Small intestine (tissue), 16 donors: ENCODE results near the gene STXBP1. TPM values are rescaled to one million over a fixed set of nuclear protein-coding genes. Genes with fewer than 3 reads are reported as not detected.

Experiments used
- DNase-seq, 2 donors: peaks; one replicate each; pipeline versions ENCODE4 v3.0.0 to v3.0.0-alpha.2; 2013
- FAIRE-seq: peaks from 2 replicates; lab custom pipeline; 2012; peaks lifted over from hg19 to GRCh38; lab: Jason Lieb, UNC
- H3K27ac ChIP-seq, 3 donors: one replicate each; pipeline ENCODE4 v1.5.1; 2013; ENCODE audit warnings: low read length in 2 of 3, mild to moderate bottlenecking in 2 of 3, control low read depth in 1 of 3, inconsistent platforms in 1 of 3, low read depth in 1 of 3, moderate library complexity in 1 of 3
- H3K27me3 ChIP-seq, 3 donors: one replicate each; pipeline ENCODE4 v1.6.1; 2013; ENCODE audit warnings: low read length in 3 of 3, inconsistent platforms in 1 of 3; ENCODE audit not compliant: control insufficient read depth in 3 of 3, insufficient read depth in 3 of 3
- H3K36me3 ChIP-seq, 3 donors: one replicate each; pipeline ENCODE4 v1.6.1; 2013; ENCODE audit warnings: low read length in 3 of 3, inconsistent platforms in 1 of 3, low read depth in 1 of 3, mild to moderate bottlenecking in 1 of 3, moderate library complexity in 1 of 3; ENCODE audit not compliant: control insufficient read depth in 3 of 3, insufficient read depth in 2 of 3
- H3K4me1 ChIP-seq, 3 donors: one replicate each; pipeline ENCODE4 v1.6.1; 2013; ENCODE audit warnings: low read length in 2 of 3, inconsistent platforms in 1 of 3, low read depth in 1 of 3, mild to moderate bottlenecking in 1 of 3, moderate library complexity in 1 of 3; ENCODE audit not compliant: control insufficient read depth in 3 of 3, insufficient read depth in 2 of 3
- H3K4me3 ChIP-seq, 3 donors: one replicate each; pipeline ENCODE4 v1.5.1; 2013; ENCODE audit warnings: low read length in 3 of 3, control low read depth in 1 of 3, inconsistent platforms in 1 of 3, low read depth in 1 of 3, mild to moderate bottlenecking in 1 of 3, moderate library complexity in 1 of 3
- H3K9me3 ChIP-seq, 2 donors: one replicate each; pipeline ENCODE4 v1.6.1; 2013; ENCODE audit warnings: low read depth in 1 of 2, low read length in 1 of 2; ENCODE audit not compliant: control insufficient read depth in 2 of 2, insufficient read depth in 1 of 2
- WGBS, 3 donors: extraction: QIAGEN DNeasy Blood & Tissue Kit; methylation state at CpG; one replicate each; pipeline ENCODE4 v1.1.7; 2013; 5-methylcytosine and 5-hydroxymethylcytosine counted together
- long read RNA-seq, 10 donors: transcript quantifications; one replicate each; lab custom pipeline, GENCODE V29; 2026
- polyA plus RNA-seq, 4 donors: library from polyadenylated mRNA; stranded (reverse) in 3 of 4; unstranded in 1 of 4; fragments of 200-250 nt in 3 of 4; fragments of 120-200 nt in 1 of 4; gene quantifications; one replicate each; pipeline versions ENCODE4 v1.2.1 to v1.2.3, GENCODE V29; 2013
- donor health status: healthy with polysubstance abuse.
- donor health status: control.
- donor health status: control.
- donor health status: Bipolar disorder and iron deficiency.
- donor health status: healthy.

STXBP1 gene
- 10 to 100 TPM in 2 of 4 donors, 1 to 10 TPM in 1, under 1 TPM in 1; 0.89 to 16.4 (median 8.1) TPM for polyA plus RNA-seq
- long read RNA-seq, donor 1, transcript STXBP1-201 (19 exons, 3,765 nt), result minor isoform, 6 of 26 reads
- long read RNA-seq, donor 1, transcript STXBP1-212 (1 exons, 2,582 nt), result major isoform, 20 of 26 reads
- long read RNA-seq, donor 1, partial matches to known transcripts, result 0 of 26 reads
- long read RNA-seq, donor 1, other reads (novel, unspliced or antisense), result 0 of 26 reads
- long read RNA-seq, donor 2, transcript STXBP1-212 (1 exons, 2,582 nt), result major isoform, 5 of 5 reads
- long read RNA-seq, donor 2, partial matches to known transcripts, result 0 of 5 reads
- long read RNA-seq, donor 2, other reads (novel, unspliced or antisense), result 0 of 5 reads
- long read RNA-seq, donor 3, transcript STXBP1-212 (1 exons, 2,582 nt), result major isoform, 19 of 20 reads
- long read RNA-seq, donor 3, partial matches to known transcripts, result 0 of 20 reads
- long read RNA-seq, donor 3, other reads (novel, unspliced or antisense), result 0 of 20 reads
- long read RNA-seq, donor 4, partial matches to known transcripts, result 0 of 3 reads
- long read RNA-seq, donor 4, other reads (novel, unspliced or antisense), result 0 of 3 reads
- long read RNA-seq, donor 5, transcript STXBP1-212 (1 exons, 2,582 nt), result major isoform, 7 of 7 reads
- long read RNA-seq, donor 5, partial matches to known transcripts, result 0 of 7 reads
- long read RNA-seq, donor 5, other reads (novel, unspliced or antisense), result 0 of 7 reads
- long read RNA-seq, donor 6, transcript STXBP1-212 (1 exons, 2,582 nt), result major isoform, 12 of 12 reads
- long read RNA-seq, donor 6, partial matches to known transcripts, result 0 of 12 reads
- long read RNA-seq, donor 6, other reads (novel, unspliced or antisense), result 0 of 12 reads
- long read RNA-seq, donor 7, result 0 reads
- long read RNA-seq, donor 8, result 0 reads
- long read RNA-seq, donor 9, partial matches to known transcripts, result 0 of 3 reads
- long read RNA-seq, donor 9, other reads (novel, unspliced or antisense), result 0 of 3 reads
- long read RNA-seq, donor 10, transcript STXBP1-212 (1 exons, 2,582 nt), result major isoform, 40 of 42 reads
- long read RNA-seq, donor 10, partial matches to known transcripts, result 0 of 42 reads
- long read RNA-seq, donor 10, other reads (novel, unspliced or antisense), result 0 of 42 reads

- H3K36me3 ChIP-seq, result no peaks in the 10 kb centered on the region
- H3K4me1 ChIP-seq, result peaks cover 0 to 23% (median 0%) of the 10 kb centered on the region in 3 donors
- H3K9me3 ChIP-seq, result no peaks in the 10 kb centered on the region
- FAIRE-seq (no peak), DNase-seq (peak; percentile 82 to 94)
- H3K27ac ChIP-seq, result peak within 1 kb of the TSS; percentile 63 to 74 (median 72)
- H3K27me3 ChIP-seq, result peaks cover 0 to 48% (median 4%) of the 10 kb centered on the region in 3 donors
- peak within 1 kb of the TSS; percentile 59 to 72 (median 66) for H3K4me3 ChIP-seq
- 0 to 1% (median 1%) methylated on average over 47 to 102 of the region's 102 CpGs for WGBS, 3 donors
Observed at GRCh38 chr9:127611899-127612790, at the start of gene STXBP1. TSS of gene STXBP1 (plus strand) at chr9:127612277. CDS start at chr9:127612404, 127 bp downstream.

DNA sequence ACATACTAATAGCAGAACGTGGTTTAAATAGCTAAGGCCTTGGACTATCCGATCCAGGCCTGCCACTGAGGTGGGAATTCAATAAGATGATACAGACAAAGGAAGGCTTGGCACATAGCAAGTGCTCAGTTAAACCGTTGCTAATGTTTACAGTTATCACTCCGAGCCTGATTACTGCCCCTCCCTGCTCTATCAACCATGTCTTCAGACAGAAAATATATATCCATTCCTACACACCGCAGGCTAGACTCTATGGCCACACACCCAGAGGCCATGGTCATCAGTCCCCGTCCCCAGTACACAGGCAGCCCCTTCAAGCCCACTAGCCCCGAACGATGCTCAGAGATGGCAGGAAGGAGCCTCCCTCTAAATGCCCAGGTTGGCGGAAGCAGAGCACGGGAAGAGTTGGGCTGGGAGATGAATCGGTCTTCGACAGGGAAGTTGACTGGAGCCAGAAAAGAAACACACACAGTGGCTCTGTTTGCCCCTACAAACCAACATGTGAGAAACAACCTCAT, 49.7 kb upstream of the STXBP1 start:
- H3K27me3 ChIP-seq, result no peaks in the 10 kb centered on the region
- DNase-seq, result no peak
- no peak overlapping the region for H3K4me3 ChIP-seq
- peak overlapping the region in 2 of 3 donors; percentile 71 to 91 for H3K27ac ChIP-seq
- 68 to 78% (median 75%) methylated on average over 12 of the region's 12 CpGs for WGBS, 3 donors
- peaks cover 0 to 51% (median 14%) of the 10 kb centered on the region in 3 donors for H3K4me1 ChIP-seq
- peaks cover 0 to 82% (median 4%) of the 10 kb centered on the region in 3 donors for H3K36me3 ChIP-seq
- H3K9me3 ChIP-seq, result no peaks in the 10 kb centered on the region
- no peak for FAIRE-seq

DNA sequence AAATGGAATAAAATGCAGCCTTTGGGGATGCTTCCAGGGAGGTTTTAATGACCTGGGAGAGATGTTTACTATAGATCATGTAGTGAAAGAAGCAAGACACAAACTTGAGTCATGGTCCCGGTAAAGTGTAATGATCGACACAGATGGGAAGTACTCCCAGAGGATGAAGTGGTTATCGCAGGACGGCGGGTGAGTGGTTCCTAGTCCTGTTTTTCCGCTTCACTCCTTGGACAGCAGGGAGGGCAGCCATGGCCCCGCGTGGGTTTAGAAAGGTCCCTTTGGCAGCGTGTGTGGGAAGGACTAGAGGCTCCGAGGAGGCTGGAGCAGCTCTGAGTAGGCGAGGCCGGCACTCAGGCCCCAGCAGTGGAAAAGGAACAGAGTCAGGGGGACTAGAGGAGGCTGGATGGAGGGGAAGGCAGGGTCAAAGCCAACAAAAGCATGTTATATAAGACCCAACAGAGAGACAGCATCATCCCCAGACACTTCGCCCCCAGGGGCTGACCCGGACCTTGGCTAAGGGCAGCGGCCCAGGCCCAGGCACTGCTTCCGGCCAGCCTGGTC, 49.2 kb upstream of the STXBP1 start:
- DNase-seq (no peak), FAIRE-seq (no peak)
- Histone ChIP-seq H3K4me3 (no peak overlapping the region), H3K27ac (peak overlapping the region in 2 of 3 donors; percentile 71 to 91), H3K9me3 (no peaks in the 10 kb centered on the region), H3K36me3 (peaks cover 0 to 76% (median 4%) of the 10 kb centered on the region in 3 donors), H3K4me1 (peaks cover 0 to 46% (median 8%) of the 10 kb centered on the region in 3 donors), H3K27me3 (no peaks in the 10 kb centered on the region)
- WGBS, 3 donors, result 59 to 85% (median 81%) methylated on average over 16 of the region's 16 CpGs

- WGBS, 3 donors, result 91 to 96% (median 92%) methylated on average over 13 of the region's 13 CpGs
- H3K4me3 ChIP-seq, result no peak overlapping the region
- H3K36me3 ChIP-seq, result peaks cover 0 to 73% (median 4%) of the 10 kb centered on the region in 3 donors
- no peaks in the 10 kb centered on the region for H3K9me3 ChIP-seq
- FAIRE-seq (no peak), DNase-seq (no peak)
- peaks cover 0 to 39% (median 4%) of the 10 kb centered on the region in 3 donors for H3K4me1 ChIP-seq
- no peaks in the 10 kb centered on the region for H3K27me3 ChIP-seq
- peak overlapping the region in 1 of 3 donors; percentile 91 for H3K27ac ChIP-seq
Observed at GRCh38 chr9:127563579-127563978, 48.5 kb upstream of the STXBP1 start.

GRCh38 chr9:127565231-127565630, 46.8 kb upstream of the STXBP1 start:
- DNase-seq (no peak), FAIRE-seq (no peak)
- no peaks in the 10 kb centered on the region for H3K27me3 ChIP-seq
- peaks cover 0 to 40% (median 4%) of the 10 kb centered on the region in 3 donors for H3K4me1 ChIP-seq
- 55 to 79% (median 67%) methylated on average over 11 of the region's 11 CpGs for WGBS, 3 donors
- H3K36me3 ChIP-seq, result peaks cover 0 to 56% (median 4%) of the 10 kb centered on the region in 3 donors
- no peak overlapping the region for H3K4me3 ChIP-seq
- H3K9me3 ChIP-seq, result no peaks in the 10 kb centered on the region
- H3K27ac ChIP-seq, result no peak overlapping the region

DNA sequence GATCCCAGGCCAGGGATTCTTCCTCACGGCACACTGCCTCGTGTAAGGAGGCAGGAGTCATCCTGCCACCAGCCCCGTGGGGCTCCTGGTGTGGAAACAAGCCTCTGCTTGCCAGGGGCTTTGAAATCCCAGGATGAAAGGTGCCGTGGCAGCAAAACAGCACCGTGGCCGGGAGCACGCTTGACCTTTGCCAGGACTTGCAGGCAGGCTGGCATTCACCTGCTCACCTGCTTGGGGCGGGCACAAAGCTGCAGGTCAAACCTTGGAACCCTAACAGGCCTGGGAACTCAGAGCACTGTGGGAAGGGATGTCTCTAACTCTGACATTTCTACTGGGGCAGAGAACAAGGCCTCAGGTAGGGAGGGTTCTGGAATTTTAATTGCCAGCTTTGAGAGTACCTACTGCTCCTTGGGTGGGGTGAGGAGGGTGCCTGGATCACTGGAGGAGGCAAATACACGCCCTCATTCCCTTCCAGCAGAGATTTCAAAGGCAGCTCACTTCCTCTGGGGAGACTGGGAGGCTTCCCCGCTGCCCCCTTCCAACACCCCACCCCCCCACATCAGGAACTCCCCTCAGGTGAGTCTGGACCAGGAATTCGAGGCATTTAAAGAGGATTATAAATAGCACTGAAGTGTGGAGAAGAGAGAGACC, 45.6 kb upstream of the STXBP1 start:
- peaks cover 0 to 42% (median 2%) of the 10 kb centered on the region in 3 donors for H3K4me1 ChIP-seq
- peak overlapping the region in 2 of 3 donors; percentile 77 to 84 for H3K4me3 ChIP-seq
- DNase-seq, result peak; percentile 68 to 96
- no peak for FAIRE-seq
- 17 to 41% (median 21%) methylated on average over 11 of the region's 11 CpGs for WGBS, 3 donors
- H3K27me3 ChIP-seq, result no peaks in the 10 kb centered on the region
- H3K9me3 ChIP-seq, result no peaks in the 10 kb centered on the region
- H3K36me3 ChIP-seq, result peaks cover 0 to 44% (median 4%) of the 10 kb centered on the region in 3 donors
- H3K27ac ChIP-seq, result peak overlapping the region; percentile 85 to 94 (median 86)
